LoVo (cell line): Measurements from ENCODE around the gene FSTL4.
A peak's percentile ranks its signal among the peaks of the same experiment; 100 is the strongest.

Source experiments
- DNase-seq: peaks from one replicate; pipeline ENCODE4 v3.0.0-alpha.2; 2016; ENCODE audit warnings: low spot score

FSTL4 gene

DNA sequence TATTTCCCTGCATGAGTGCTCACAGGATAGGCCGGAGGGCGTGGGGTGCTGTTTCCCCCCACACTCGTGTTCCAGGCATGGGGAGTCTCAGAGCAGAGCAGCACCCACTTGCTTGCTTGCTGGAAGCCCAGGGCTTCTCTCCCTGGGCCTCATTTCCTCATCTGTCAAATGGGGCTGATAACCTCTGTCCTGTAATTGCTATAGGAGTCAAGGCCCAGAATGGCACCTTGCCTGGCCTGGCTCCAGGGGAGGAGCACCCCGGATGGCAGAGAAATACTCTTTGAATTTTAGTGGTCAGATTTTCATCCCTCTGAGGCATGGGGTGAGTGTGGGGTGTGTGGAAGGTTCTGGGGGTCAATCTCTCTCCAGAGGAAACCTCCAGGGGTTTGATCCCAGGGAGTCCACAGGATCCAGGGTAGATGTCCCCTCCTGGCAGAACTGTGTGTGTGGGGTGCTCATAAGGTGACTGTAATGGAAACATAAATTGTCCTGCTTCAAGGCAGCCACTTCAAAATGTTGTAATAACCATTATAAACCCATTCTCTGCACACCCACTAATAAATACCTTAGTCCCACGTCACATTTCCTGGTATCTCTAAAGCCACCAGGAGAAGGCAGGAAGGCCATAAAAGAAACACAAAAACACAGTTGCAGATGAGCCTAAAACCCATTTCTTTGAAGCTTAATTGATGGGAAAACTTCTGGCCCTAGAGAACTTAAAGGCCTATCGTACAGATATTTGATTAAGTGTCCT, 272.2 kb downstream of the FSTL4 start:
- DNase-seq, result peak; percentile 77

DNA sequence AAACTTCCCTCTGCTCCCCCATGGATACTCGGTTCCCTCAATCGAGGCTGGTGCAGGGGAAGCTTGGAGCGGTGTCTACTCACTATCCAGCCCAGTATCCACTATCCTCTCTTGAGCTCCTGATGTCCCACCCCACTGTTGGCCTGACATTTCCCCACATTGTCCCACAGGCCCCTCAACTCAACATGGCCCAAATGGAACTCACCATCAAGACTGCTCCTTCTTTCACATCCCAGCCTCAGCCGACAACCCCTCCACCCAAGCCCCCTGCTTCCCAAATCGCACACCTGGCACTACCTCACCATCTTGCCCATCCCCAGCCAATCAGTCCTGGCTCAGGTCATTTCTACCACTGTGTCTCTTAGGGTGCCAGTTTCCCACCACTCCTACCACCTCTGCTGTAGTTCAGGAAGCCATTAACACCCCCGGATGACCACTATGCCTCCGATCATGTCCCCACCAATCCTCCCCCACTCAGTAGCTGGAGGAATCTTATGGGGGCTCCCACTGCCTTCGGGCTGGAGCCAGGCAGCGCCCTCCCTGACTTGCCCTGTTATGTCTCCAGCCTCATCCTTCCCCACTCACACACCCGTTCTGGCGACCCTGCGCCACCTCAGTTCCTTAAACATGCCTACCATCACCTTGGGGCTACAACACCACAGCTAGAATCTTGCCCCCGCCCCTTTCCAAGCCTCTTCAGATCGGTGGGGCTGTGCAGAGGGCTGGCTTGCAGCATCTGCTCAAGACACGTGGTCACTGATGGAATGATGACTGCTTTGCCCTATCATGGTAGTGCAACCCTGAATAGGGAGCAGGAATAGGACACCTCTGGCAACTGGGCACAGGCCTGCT, 273.6 kb downstream of the FSTL4 start:
- no peak for DNase-seq

DNA sequence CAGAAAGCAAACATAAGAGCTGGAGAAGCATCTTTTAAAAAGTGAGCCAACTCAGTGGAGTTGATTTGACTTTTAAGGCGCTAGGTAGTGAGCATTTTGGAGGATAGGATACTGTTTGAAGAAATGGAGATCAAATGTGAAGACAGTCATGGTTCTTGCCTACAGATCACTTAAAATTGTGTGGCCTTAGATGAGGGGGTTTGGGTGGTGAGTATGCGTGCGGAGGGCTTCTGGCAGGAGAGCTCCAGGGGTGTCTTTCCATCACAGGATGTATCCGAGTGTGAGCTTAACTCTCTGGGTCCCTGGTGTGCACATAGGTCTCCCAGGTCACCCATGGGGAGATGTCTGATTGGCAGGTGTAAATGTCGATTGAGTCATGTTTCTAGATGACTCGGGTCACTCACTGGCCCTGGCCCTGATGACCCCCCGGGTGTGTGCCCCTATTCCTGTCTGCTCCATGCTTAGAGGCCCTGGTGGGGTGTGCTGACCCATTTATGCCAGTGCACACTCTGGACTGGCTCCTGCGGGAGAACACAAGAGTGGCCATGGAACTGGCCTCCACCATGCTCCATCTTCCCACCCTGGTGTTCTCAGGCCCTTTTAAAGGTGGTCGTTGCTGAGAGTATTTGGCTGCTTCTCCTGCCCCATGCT, 274.4 kb downstream of the FSTL4 start:
- no peak for DNase-seq

DNA sequence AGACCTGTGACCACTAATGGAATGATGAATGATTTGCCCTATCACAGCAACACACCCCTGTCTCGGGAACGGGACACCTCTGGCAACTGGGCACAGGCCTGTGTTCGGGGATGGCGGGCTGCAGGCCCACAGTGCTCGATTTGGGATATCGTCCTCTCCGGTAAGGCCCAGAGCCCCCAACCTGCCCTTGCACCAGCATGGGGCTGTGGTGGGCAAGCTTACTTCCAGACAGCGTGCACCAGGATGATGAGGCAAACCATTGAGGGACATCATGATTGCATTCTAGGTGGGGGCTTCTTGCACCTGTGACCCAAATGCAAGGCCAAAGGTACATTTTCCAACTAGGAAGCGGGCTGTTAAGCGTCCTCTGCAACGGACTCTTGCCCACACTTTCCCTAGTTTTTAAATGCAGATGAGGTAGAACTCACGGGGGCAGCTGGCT, 275.4 kb downstream of the FSTL4 start:
- no peak for DNase-seq

DNA sequence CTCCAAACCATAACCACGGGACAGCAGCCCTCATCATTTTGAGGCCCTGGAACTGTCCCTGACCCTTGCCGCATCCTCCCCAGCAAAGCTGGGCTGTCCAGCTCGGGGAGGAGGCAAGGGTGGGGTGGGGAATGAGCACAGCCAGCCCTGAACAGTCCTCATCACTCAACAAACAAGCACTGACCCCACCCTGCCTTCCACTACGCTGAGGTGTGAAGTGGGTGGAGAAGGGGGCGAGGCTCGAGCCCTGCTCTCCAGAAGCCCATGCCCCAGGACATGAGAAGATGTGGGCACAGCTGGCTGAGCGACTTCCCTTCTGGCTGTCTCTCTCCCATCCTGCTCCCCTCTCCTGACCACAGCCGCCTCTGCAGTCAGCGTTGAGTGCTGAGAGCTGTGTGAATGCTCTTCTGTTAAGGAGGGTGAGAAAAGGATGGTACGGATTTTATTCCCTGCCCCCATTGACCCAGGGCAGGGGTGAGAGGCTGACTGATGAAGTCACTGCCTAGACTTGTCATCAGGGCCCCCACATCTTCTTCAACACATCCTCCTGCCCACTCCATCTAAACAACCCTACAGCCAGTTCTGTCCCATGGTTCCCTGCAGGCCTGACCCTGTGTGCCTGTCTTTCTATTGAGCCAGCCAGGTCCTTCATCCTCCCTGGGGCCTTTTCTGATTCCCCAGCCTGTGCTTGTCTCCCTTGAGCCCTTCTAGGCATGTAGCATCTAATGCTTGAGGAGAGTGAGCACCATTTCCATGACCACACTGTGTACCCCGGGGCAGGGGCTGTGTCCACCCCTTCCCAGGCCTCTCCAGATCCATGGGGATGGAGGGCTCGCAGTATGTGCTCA, 276.0 kb downstream of the FSTL4 start:
- DNase-seq, result no peak

DNA sequence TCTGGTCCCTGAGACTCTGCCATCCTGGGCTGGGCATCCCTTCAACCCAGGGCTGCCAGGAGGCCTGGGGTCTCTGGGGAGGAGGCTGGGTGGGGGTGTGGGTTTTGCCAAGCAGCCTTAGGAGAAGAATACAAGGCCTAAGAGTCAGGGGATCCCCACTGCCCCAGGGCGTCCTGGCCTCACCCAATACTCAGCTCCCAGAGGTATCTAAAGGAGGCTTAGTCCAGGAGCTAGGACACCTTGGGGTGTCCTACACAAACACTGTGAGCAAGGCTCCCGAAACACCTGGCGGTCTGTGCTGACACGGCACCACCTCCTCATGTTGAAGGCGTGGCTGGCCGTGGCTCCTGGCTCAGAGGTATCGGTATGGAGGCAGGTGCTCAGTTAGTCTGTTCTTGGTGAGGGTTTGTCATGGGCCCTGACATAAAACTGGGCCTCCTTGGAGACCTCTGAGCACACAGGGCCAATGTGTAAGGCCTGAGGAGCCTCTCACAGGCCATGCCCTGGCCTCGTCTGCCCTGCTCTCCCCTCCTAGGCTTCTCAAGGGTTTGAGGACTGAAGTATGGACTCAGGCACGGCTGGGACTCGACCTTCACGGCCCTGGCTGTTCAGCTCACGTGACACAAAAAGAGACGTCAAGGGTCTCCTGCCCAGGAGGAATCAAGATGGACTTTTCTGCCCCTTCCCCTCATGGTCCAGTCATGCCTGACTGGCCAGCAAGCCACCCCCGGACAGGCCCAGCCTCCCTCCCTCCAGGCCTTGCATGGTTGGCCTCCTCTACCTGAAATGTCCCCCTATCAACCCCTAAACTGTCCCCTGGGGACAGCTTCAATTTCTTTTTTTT, 277.3 kb downstream of the FSTL4 start:
- DNase-seq, result no peak

DNA sequence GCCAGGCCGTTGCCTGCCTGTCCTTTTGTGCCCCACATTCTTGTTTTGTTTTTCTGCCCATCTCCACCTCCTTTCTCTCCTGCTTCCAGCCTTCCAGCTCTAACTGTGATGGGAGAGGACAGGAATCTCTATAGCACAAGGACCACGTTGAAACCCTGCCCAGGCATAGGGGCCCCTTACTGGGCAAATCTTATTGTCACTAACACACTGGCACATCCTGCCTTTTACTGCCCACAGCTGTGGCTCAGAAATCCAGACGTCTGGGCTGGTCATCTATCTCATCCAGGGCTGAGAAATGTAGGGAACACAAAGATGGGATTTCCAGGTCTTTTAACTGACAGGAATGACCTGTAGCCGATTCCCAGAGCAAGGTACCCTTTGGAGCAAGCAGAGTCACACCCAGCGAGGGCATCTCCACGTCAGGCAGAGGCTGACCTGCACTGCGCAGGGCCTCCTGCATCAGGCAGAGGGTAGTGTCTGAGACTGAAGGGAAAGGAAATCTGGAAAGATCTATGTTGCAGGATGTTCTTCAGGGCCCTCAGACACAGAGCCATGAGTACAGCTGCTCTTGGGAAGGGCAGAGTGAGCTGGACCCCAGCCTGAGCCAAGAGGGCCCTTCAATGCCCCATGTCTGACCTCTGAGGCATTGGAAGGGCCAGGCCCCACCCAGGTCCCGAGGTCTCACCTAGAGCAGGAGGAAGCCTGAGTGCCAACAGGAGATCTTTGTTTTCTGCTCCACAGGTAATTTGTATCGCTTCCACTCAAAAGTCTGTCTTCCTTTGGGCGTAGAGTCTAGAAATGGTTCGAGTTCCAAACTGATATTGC, 278.8 kb downstream of the FSTL4 start:
- DNase-seq, result no peak

DNA sequence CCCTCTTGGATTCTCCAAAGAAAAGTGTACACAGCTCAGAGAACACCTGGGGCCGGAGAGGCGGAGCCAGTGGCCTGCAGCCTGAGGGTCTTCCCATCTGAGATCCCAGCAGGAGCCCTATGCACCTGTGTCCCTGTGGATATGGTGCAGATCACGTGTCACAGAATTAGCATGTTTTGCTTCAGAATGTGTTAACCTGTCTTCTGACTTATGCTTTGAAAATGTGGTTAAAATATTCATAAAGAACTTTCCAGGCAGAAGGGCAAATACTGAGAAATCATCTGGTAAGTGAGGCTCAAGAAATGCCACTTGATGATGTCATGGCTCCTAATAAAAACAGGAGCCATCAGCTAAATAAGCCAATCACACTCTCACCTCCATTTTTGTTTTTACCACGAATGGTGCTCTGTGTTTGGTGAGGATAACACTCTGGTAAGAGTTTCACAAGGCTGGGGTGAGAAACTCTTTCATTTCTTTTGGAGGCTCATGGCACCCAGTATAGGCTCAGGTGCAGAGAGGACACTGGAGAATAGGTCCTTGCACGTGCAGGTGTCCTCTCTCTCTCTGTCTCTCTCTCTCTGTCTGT, 279.8 kb downstream of the FSTL4 start:
- no peak for DNase-seq

DNA sequence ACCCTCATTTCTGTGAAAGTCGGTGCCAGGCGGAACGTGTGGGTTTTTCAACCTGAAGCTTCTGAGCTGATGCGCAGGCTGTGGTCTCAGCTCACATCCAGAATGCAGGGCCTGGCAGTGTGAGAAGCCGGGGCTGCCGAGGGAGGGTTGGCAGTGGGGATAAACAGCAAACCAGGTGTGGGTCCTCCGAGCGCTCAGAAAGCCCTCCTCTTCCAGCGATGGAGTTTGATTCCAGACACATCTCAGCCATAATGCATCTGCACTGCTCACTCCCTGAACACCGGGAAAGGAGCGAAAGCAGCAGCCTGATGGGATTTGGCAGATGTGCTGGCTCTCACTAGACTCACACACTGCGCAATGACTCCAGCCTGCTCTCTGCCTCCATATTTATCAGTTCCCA, 280.4 kb downstream of the FSTL4 start:
- no peak for DNase-seq

DNA sequence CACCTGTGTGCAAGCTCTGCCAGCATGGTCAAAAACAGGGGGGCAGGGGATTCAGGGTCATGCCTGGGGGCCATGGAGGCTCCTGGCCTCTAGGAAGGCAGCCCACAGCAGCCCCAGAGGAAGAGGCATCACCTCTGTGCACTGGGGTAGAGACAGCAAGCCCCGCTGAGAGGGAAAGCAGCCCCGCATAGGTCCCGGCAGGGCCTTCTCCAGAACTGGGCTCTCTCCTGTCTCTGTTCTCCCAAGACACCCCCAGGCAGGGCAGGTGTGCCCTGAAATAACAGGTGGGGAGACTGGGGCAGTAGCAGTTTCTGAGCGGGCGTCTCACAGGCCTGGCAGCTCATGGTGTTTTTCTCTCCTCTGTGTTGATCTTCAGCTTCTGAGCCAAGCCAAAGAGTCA, 281.4 kb downstream of the FSTL4 start:
- no peak for DNase-seq

DNA sequence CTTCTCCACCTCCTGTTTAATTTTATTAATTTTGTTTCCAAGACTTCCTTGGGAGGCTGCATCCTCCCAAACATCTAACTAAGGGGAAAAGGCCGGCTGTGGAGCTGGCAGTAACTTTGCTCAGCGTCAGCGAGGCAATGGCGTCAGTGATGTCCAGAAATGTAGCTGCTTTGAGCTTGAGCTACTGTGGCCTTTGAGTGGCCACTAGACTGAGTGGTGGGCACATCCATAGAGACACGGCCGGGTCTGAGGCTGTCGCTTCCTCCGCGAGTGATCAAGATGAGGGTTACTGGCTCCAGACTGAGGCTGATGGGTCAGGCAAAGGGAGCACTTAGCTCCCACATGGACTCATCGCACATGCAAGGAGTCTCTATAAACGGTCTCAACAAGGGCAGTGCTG, 283.5 kb downstream of the FSTL4 start:
- DNase-seq, result no peak

DNA sequence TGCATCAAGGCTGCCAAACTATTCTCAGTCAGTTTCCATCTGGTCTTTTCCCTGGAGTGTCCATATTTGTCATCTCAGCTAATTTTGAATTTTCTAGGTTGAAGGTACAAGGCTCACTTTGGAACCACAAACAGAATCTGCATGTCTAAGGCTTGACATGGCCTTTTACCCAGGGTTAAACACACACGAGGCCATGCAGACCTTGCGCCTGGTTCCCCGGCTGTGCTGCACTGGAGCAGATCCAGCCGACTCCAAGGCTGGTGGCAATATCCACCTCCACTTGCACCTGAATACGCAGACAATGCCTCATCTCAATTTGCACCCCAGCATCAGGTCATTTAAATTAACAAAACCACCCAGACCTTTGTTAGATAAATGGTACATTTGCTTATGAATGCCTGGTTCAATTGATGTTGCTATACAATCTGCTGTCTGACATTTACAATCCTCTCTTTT, 284.4 kb downstream of the FSTL4 start:
- no peak for DNase-seq

DNA sequence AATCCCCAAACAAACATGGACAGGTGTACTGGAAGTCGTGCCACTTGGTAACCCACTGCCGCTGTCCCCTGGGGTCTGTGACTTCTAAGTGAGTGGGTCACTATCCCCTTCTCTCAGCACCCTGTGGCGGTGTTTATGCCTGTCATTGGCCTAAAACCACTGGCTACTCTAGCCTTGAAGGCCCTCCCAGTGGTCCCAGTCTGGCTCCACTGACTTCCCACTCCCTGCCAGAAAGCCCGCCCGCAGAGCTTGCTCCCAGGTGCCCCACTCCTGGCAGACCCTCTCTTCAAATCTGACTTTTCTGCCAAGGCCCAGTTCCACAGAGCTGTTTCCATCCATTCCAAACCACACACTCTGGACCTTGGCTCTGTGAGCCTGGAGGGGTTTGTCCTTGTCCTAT, 286.0 kb downstream of the FSTL4 start:
- no peak for DNase-seq

DNA sequence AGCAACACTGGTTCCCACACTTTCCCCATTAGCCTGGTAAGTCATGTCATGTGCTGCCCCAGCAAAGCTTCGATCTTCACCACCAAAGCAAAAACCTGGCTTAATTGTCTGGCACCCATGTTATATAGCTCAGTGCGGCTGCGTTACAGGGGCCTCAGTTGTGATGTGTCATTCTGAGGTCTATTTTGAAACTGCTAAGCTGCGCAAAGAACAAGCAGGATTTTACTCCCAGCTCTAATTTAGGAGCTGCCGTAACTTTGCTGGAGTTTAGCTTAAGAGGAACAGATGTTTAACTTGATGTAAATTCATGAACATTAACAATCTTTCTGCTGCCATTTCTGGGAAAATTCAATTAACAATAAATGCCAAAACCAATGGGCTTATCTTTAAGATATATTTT, 286.5 kb downstream of the FSTL4 start:
- DNase-seq, result no peak

DNA sequence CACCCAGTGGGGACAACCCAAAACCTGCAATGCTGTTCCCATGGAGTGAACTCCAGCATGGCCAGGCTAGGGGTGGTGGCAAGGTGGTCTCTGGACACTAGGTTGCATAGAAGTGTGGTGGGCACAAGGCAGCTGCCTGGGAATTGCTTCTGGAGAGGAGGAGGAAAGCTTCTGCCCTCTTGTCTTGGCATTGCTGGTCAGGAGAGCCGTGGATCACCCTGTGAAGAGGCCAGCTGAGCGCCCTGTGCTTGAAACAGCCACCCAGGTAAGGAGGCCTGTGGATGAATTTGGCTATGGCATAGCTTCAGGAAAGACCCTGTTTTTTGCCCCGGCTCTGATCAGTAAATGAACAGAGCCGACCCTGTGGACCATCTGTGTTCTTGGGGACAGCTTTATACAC, 287.4 kb downstream of the FSTL4 start:
- DNase-seq, result no peak

DNA sequence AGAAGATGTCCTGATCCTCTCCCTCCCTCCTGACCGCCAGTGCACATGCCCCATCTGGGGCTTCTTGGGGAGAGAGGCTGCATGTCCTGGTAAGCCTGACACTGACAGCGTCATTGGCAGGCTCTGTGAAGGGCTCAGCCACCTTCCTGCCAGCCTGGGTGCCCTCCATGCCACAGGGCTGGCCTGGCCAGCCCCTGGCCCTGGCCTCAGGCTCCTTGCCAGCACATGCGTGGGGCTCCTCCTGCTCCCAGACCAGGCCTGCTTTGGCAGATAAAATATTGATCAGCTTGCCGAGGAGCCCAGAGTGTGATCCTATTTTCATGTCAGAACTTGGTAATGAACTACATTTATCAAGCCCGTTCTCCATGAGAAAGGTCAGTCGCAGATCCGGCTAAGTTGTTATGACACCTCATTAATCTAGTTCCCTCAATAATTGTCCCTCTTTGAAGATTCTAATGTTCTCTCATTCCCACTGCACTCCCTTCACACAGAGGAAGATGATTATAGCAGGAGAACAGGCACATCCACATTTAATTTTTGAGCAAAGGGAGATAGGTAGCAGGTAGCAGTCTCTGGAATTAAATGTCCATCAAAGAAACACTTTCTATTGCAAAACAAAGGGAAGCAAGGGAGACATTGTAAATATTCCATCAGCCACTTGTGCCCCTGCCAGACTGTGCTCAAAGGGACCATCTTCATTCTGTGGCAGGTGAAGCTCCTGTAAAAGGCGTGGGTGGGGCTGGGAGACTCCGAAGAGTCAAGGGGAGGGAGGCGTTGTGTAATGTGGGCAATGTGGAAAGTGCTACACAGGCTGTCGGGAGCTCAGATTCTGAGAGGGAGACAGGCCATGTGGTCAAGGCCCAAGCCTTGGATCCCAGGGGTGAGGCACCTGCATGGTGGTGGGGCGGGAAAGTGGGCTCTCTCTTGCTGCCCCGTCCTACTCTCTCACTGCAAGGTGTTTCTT, 288.6 kb downstream of the FSTL4 start:
- DNase-seq, result no peak

DNA sequence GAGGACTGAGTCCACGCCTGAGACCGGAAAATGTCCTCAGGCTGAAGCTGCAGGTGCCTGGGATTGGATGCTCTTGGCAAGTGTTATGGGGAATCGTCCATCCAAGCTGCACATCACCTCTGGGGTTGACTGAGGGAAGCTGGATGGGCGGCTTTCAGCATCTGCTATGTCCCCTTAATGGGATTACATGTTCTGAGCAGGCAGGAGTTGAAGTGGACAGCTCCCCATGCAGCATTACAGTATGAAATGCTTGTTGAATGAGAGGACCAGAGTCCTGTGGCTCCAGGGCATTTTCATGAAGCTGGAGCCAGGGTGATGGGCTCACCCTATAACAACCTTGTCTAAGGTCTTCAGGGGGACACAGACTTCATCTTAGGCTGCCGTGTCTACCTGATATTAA, 289.6 kb downstream of the FSTL4 start:
- DNase-seq, result no peak

DNA sequence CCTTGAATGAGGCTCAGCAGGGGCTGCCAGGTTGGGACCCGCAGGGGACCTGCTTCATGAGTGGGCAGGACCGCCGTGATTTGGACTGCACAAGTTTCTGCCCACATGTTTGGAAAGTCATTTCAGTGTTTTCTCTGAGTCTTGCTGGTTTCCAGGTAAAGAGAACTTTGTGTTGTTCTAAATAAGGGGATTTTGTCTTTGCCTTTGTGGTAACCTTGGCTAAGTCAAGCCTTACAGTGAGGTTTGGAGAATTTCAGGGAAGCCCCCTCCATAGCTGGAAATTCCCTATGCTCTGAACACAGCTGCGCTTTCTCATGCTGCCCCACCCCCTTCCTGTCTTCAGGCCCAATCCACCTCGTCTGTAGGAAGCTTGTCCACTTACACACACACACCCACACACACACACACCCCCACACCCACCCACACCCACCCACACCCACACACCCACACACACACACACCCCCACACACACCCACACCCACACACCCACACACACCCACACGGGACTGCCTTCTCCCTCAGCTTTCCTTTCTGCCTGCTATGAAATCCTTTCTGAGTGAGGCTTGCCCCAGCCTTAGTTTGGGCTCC, 290.4 kb downstream of the FSTL4 start:
- no peak for DNase-seq
